NT2/D1 (cell line): Measurements from ENCODE around the gene UGT1A5.

ENCODE experiments used
- YY1 ChIP-seq: IDR thresholded peaks from 2 replicates; pipeline ENCODE4 v1.6.1; 2011; ENCODE audit not compliant: insufficient read length, insufficient read depth
- ZNF274 ChIP-seq: IDR thresholded peaks from 2 replicates; pipeline ENCODE4 v1.6.1; 2011; ENCODE audit warnings: mild to moderate bottlenecking, low read depth, low read length

GRCh38 chr2:233800208-233800607 lies 87.5 kb downstream of the UGT1A5 start:
- no peak for TF ChIP-seq ZNF274
- no peak for TF ChIP-seq YY1
